OCI-LY1 (cell line): ENCODE results near the gene OXER1.

ENCODE experiments used
- CTCF ChIP-seq: fragments of 200-600 bp; sonication (generic), shearing (Covaris generic); IDR thresholded peaks from 2 replicates; pipeline ENCODE4 v1.5.1; 2017; ENCODE audit warnings: mild to moderate bottlenecking, antibody characterized with exemption, low read length, moderate library complexity, mixed read lengths
- EZH2 ChIP-seq: fragments of 200-600 bp; sonication (generic), shearing (Covaris generic); IDR thresholded peaks from 2 replicates; pipeline ENCODE4 v1.8.0; 2017; ENCODE audit warnings: borderline replicate concordance, mixed run types, mild to moderate bottlenecking, antibody characterized with exemption, low read length, moderate library complexity, mixed read lengths

- TF ChIP-seq CTCF, result no peak
- no peak for TF ChIP-seq EZH2
Measured at GRCh38 chr2:42761554-42761953, 2.4 kb downstream of the OXER1 start.
